KMS-11 (cell line): ENCODE measurements around the gene RASL12.
"Not testable (repeated sequence)": the region's sequence is repeated elsewhere in the genome, so short reads cannot be mapped to it uniquely, and the experiment has no call there.

Experiments
- H2AFZ ChIP-seq: fragments of 200-600 bp; sonication (generic); 2 replicates; pipeline ENCODE4 v1.6.1; 2016; ENCODE audit warnings: antibody characterized with exemption, mixed run types, low read depth
- H3K27ac ChIP-seq: fragments of 200-600 bp; sonication (generic); 2 replicates; pipeline ENCODE4 v1.6.1; 2016; ENCODE audit warnings: mild to moderate bottlenecking, mixed run types
- H3K27me3 ChIP-seq: fragments of 200-600 bp; sonication (generic); 2 replicates; pipeline ENCODE4 v1.6.1; 2017; ENCODE audit warnings: mild to moderate bottlenecking, low read depth, mixed run types, moderate library complexity; ENCODE audit not compliant: insufficient read depth
- H3K36me3 ChIP-seq: fragments of 200-600 bp; sonication (generic); 2 replicates; pipeline ENCODE4 v1.6.1; 2017; ENCODE audit warnings: mild to moderate bottlenecking, mixed run types; ENCODE audit not compliant: insufficient read depth
- H3K4me1 ChIP-seq: fragments of 200-600 bp; sonication (generic); 2 replicates; pipeline ENCODE4 v1.6.1; 2016; ENCODE audit warnings: mild to moderate bottlenecking, low read depth, mixed run types; ENCODE audit not compliant: poor library complexity, severe bottlenecking
- H3K4me2 ChIP-seq: fragments of 200-600 bp; sonication (generic); 2 replicates; pipeline ENCODE4 v1.7.0; 2016; ENCODE audit warnings: mild to moderate bottlenecking, mixed run types
- H3K4me3 ChIP-seq: fragments of 200-600 bp; sonication (generic); IDR thresholded peaks from 2 replicates; pipeline ENCODE4 v1.6.1; 2017; ENCODE audit warnings: low read depth, low read length, mixed read lengths; ENCODE audit not compliant: insufficient read depth
- H3K79me2 ChIP-seq: fragments of 200-600 bp; sonication (generic); 2 replicates; pipeline ENCODE4 v1.6.1; 2016; ENCODE audit warnings: low read depth, mixed run types; ENCODE audit not compliant: insufficient read depth
- H3K9ac ChIP-seq: fragments of 200-600 bp; sonication (generic); 2 replicates; pipeline ENCODE4 v1.6.1; 2016; ENCODE audit warnings: mild to moderate bottlenecking, mixed run types
- H4K20me1 ChIP-seq: fragments of 200-600 bp; sonication (generic); 2 replicates; pipeline ENCODE4 v1.6.1; 2016; ENCODE audit warnings: mild to moderate bottlenecking, mixed run types; ENCODE audit not compliant: insufficient read depth
- TF ChIP-seq, protein P1 (sequence below): fragments of 200-600 bp; sonication (generic); conservative IDR thresholded peaks from 2 replicates; pipeline ENCODE4 v1.6.1; 2017; ENCODE audit warnings: low read depth, mild to moderate bottlenecking, antibody characterized with exemption, low read length, moderate library complexity, mixed read lengths

Gene RASL12

DNA sequence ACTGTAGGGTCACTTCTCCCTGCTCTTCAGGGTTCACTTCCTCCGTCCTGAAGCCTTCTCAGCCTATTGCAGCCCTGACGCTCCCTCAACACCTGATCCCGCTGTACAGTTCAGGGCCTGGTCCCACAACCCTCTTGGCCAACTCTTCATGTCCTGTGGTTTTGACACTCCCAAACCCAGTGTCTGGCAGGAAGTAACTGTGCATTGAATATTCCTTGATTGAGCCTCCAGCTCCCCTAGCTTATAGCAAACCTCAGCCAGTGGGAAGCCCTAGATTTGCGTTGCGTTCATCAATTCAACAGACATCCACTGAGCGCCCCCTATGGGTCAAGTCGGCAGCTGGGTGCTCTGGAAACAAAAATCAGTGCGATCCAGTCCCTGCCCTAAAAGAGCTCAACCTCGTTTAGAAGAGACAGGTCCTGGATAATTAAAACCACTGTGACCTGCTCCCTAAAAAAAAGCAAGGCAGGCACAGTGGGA, 33.7 kb upstream of the RASL12 start:
- Histone ChIP-seq H3K9ac (no peak overlapping the region), H2AFZ (no peak overlapping the region), H3K36me3 (no peaks in the 10 kb centered on the region), H3K27ac (no peak overlapping the region), H3K27me3 (no peaks in the 10 kb centered on the region), H3K4me3 (no peak overlapping the region), H3K79me2 (no peaks in the 10 kb centered on the region), H3K4me1 (no peaks in the 10 kb centered on the region), H3K4me2 (no peak overlapping the region), H4K20me1 (no peaks in the 10 kb centered on the region)
- TF ChIP-seq, protein P1, sequence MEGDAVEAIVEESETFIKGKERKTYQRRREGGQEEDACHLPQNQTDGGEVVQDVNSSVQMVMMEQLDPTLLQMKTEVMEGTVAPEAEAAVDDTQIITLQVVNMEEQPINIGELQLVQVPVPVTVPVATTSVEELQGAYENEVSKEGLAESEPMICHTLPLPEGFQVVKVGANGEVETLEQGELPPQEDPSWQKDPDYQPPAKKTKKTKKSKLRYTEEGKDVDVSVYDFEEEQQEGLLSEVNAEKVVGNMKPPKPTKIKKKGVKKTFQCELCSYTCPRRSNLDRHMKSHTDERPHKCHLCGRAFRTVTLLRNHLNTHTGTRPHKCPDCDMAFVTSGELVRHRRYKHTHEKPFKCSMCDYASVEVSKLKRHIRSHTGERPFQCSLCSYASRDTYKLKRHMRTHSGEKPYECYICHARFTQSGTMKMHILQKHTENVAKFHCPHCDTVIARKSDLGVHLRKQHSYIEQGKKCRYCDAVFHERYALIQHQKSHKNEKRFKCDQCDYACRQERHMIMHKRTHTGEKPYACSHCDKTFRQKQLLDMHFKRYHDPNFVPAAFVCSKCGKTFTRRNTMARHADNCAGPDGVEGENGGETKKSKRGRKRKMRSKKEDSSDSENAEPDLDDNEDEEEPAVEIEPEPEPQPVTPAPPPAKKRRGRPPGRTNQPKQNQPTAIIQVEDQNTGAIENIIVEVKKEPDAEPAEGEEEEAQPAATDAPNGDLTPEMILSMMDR = peak; percentile 74

DNA sequence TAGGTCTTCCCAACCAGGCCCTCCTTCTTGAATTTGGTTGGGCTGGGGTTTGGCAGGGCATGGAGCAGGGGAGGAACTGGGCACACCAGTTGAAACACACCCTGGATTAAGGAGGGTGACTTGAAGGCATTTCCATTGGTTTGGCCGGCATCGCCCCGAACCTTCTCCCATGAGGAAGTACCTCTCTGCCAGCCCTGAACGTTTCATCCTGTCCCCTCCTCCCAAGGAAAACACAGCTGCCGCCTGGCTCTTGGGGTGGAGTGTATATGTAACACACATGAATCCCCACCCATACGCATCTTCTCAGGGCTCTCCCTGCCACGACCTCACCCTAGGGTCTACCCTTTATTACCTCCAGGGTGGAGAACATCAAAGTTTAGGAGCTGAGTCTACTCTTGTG, 32.7 kb upstream of the RASL12 start:
- Histone ChIP-seq H3K4me2 (no peak overlapping the region), H3K4me3 (no peak overlapping the region)

DNA sequence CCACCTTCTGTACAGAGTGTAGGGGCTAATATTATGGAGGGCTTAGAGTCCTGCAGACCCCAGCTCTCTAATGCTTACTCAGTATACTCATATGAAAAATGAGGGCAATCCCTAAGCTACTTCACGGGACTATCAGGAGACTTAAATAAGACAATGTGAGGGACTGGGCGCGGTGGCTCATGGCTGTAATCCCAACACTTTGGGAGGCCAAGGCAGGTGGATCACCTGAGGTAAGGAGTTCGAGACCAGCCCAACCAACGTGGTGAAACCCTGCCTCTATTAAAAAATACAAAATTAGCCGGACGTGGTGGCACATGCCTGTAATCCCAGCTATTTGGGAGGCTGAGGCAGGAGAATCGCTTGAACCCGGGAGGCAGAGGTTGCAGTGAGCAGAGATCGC, 32.0 kb upstream of the RASL12 start:
- H3K36me3 ChIP-seq, H4K20me1 ChIP-seq, H3K9ac ChIP-seq, H3K27ac ChIP-seq, H3K4me3 ChIP-seq, H3K4me2 ChIP-seq, H3K79me2 ChIP-seq, H3K4me1 ChIP-seq, H2AFZ ChIP-seq, H3K27me3 ChIP-seq: not testable (repeated sequence)

More for the DNA sequence above, 32.7 kb upstream of the RASL12 start:
- Histone ChIP-seq H2AFZ (no peak overlapping the region), H3K9ac (no peak overlapping the region), H3K27ac (no peak overlapping the region), H3K36me3 (no peaks in the 10 kb centered on the region), H3K27me3 (no peaks in the 10 kb centered on the region), H3K4me1 (no peaks in the 10 kb centered on the region), H4K20me1 (no peaks in the 10 kb centered on the region), H3K79me2 (no peaks in the 10 kb centered on the region)
- TF ChIP-seq, protein P1 = no peak

DNA sequence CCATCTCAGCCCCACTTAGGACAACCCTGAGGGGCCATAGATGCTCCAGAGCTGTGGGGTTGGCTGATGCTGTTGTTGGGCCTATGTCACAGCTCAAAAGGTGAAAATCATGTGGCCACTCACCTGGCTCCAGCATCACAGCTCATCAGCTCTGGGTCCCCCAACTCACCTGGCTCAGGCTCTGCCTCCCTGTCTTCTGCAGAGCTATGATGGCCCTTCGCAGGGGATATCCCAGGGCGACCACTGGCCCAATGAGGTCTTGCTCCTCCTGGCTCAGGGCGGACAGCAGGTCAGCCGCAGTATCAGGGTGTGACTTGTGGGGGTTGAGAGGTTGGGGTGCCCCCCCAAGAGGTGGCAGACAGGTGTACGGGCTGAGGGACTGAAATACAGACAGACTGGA, 31.5 kb upstream of the RASL12 start:
- TF ChIP-seq, protein P1 = no peak
- no peak overlapping the region for H3K4me3 ChIP-seq

DNA sequence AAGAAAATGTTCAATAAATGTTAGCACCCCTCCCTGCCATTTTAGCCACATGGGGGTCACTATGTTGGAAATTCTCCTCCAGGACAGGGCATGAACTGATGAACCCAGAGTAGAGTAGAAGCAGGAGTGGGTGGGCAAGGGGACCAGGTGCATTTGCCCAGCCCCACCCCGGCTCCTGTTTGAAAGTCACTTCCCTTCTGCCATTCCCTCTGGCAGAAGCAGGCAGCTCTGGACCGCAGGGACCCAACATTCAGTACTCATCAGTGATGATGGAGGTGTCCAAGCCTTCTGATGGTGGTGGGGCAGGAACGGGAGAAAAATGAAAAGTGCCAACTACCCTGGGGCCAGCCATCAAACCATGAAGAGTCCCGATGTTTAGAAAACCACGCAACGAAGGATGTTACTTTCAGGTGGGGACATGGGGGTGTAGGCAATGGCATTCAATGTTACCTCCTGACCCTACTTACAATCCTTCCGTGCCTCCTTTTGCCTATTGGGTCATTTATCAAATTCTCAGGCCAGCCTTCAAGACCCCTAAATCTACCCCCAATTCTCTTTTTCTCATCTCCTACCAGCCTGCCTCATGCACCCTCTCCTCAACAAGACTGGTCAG, 30.0 kb upstream of the RASL12 start:
- H3K4me2 ChIP-seq = no peak overlapping the region
- H3K9ac ChIP-seq = no peak overlapping the region
- no peaks in the 10 kb centered on the region for H3K36me3 ChIP-seq
- H3K4me3 ChIP-seq = no peak overlapping the region
- no peaks in the 10 kb centered on the region for H3K4me1 ChIP-seq
- H4K20me1 ChIP-seq = no peaks in the 10 kb centered on the region
- H3K27ac ChIP-seq = no peak overlapping the region
- no peak overlapping the region for H2AFZ ChIP-seq
- no peaks in the 10 kb centered on the region for H3K27me3 ChIP-seq
- TF ChIP-seq, protein P1 = no peak
- no peaks in the 10 kb centered on the region for H3K79me2 ChIP-seq

More for the DNA sequence above, 31.5 kb upstream of the RASL12 start:
- no peaks in the 10 kb centered on the region for H4K20me1 ChIP-seq
- H3K27ac ChIP-seq = no peak overlapping the region
- H3K79me2 ChIP-seq = no peaks in the 10 kb centered on the region
- H3K4me1 ChIP-seq = no peaks in the 10 kb centered on the region
- H3K9ac ChIP-seq = no peak overlapping the region
- no peak overlapping the region for H3K4me2 ChIP-seq
- no peak overlapping the region for H2AFZ ChIP-seq
- H3K27me3 ChIP-seq = no peaks in the 10 kb centered on the region
- H3K36me3 ChIP-seq = no peaks in the 10 kb centered on the region
